ENCODE data around the gene OSTF1.

OSTF1 gene

DNA sequence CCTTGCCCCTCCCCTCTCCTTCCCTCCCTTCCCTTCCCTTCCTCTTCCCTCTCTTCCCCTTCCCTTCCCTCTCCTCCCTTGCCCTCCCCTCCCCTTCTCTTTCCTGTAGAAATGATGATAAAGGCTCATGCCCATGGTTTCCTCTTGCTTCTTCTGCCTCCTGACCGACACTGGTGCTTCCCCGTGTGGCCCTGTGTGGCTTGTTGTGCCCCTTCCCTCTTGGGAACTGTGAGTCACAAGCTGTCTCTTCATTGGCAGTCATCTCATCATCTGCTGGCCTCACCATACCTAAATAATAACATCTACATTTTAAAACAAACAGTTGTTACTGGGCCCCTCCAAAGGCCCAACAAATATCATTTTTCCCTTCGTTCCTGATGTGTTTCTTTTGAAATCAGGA is 48.5 kb upstream of the OSTF1 start:
- TF ChIP-seq TOX (CRISPR knock-in tag; IDR thresholded peaks at IDR 0.05; ENCODE audit: borderline replicate concordance) (no peak), SNAI2 (CRISPR knock-in tag; IDR thresholded peaks at IDR 0.05) (no peak), POU6F1 (CRISPR knock-in tag; IDR thresholded peaks at IDR 0.05; ENCODE audit: borderline replicate concordance, low read depth) (no peak), ZNF70 (CRISPR knock-in tag; IDR thresholded peaks at IDR 0.05) (no peak), TCF4 (CRISPR knock-in tag; IDR thresholded peaks at IDR 0.05; ENCODE audit: borderline replicate concordance) (no peak), ZFP3 (CRISPR knock-in tag; IDR thresholded peaks at IDR 0.05) (no peak), ESRRG (CRISPR knock-in tag; IDR thresholded peaks at IDR 0.05) (no peak), ISL1 (CRISPR knock-in tag; IDR thresholded peaks at IDR 0.05) (no peak)
- ATAC-seq = no peak

- no peak for TF ChIP-seq TSHZ2 (CRISPR knock-in tag; IDR thresholded peaks at IDR 0.05)
- no peak for TF ChIP-seq ESRRG (CRISPR knock-in tag; IDR thresholded peaks at IDR 0.05)
- no peak for TF ChIP-seq ARNTL (CRISPR knock-in tag; IDR thresholded peaks at IDR 0.05; ENCODE audit: borderline replicate concordance, low read depth)
- TF ChIP-seq TCF4 (CRISPR knock-in tag; IDR thresholded peaks at IDR 0.05; ENCODE audit: borderline replicate concordance) = no peak
- no peak for TF ChIP-seq BACH2 (CRISPR knock-in tag; IDR thresholded peaks at IDR 0.05; ENCODE audit: borderline replicate concordance)
- no peak for TF ChIP-seq CSRNP3 (CRISPR knock-in tag; IDR thresholded peaks at IDR 0.05)
- TF ChIP-seq ZFP3 (CRISPR knock-in tag; IDR thresholded peaks at IDR 0.05) = no peak
- no peak for TF ChIP-seq CSDC2 (CRISPR knock-in tag; IDR thresholded peaks at IDR 0.05)
- TF ChIP-seq ZNF8 (CRISPR knock-in tag; IDR thresholded peaks at IDR 0.05) = no peak
- TF ChIP-seq ZFP30 (CRISPR knock-in tag; IDR thresholded peaks at IDR 0.05) = no peak
These were observed 47.3 kb upstream of the OSTF1 start for GRCh38 chr9:75041041-75041440.

GRCh38 chr9:75046725-75047345 is 41.5 kb upstream of the OSTF1 start:
- TF ChIP-seq OSR1 (CRISPR knock-in tag; IDR thresholded peaks at IDR 0.05) (no peak), CREB5 (CRISPR knock-in tag; IDR thresholded peaks at IDR 0.05; ENCODE audit: low read depth) (no peak), RARB (CRISPR knock-in tag; IDR thresholded peaks at IDR 0.05) (no peak), TCF4 (CRISPR knock-in tag; IDR thresholded peaks at IDR 0.05; ENCODE audit: borderline replicate concordance) (no peak), ARNTL (CRISPR knock-in tag; IDR thresholded peaks at IDR 0.05; ENCODE audit: borderline replicate concordance, low read depth) (no peak), TSHZ2 (CRISPR knock-in tag; IDR thresholded peaks at IDR 0.05) (no peak), ISL1 (CRISPR knock-in tag; IDR thresholded peaks at IDR 0.05) (no peak), BACH2 (CRISPR knock-in tag; IDR thresholded peaks at IDR 0.05; ENCODE audit: borderline replicate concordance) (no peak), ZNF565 (CRISPR knock-in tag; conservative IDR thresholded peaks at IDR 0.05; ENCODE audit: low read depth) (no peak), ZNF70 (CRISPR knock-in tag; IDR thresholded peaks at IDR 0.05) (no peak), SNAI2 (CRISPR knock-in tag; IDR thresholded peaks at IDR 0.05) (no peak), ESRRG (CRISPR knock-in tag; IDR thresholded peaks at IDR 0.05) (no peak), ZC3H10 (CRISPR knock-in tag; IDR thresholded peaks at IDR 0.05) (no peak), GLIS3 (CRISPR knock-in tag; IDR thresholded peaks at IDR 0.05) (no peak), PATZ1 (CRISPR knock-in tag; IDR thresholded peaks at IDR 0.05; ENCODE audit: borderline replicate concordance) (no peak), PPARA (CRISPR knock-in tag; IDR thresholded peaks at IDR 0.05; ENCODE audit: borderline replicate concordance) (no peak), POU6F1 (CRISPR knock-in tag; IDR thresholded peaks at IDR 0.05; ENCODE audit: borderline replicate concordance, low read depth) (no peak), TOX (CRISPR knock-in tag; IDR thresholded peaks at IDR 0.05; ENCODE audit: borderline replicate concordance) (no peak), ZNF8 (CRISPR knock-in tag; IDR thresholded peaks at IDR 0.05) (no peak)
- ATAC-seq = no peak

More at GRCh38 chr9:75041041-75041440, 47.3 kb upstream of the OSTF1 start:
- no peak for ATAC-seq
